Muscle of leg (tissue), 11 donors: Measurements from ENCODE around the gene ASCL2. TPM values are rescaled to one million over a fixed set of nuclear protein-coding genes. Genes with fewer than 3 reads are reported as not detected.

ENCODE experiments used
- DNase-seq: peaks from one replicate; pipeline ENCODE4 v3.0.0; 2013
- H3K27ac ChIP-seq: one replicate; pipeline ENCODE4 v1.5.1; 2013; ENCODE audit warnings: mild to moderate bottlenecking, low read length, control low read depth
- H3K27me3 ChIP-seq: one replicate; pipeline ENCODE4 v1.6.1; 2013; ENCODE audit warnings: low read length; ENCODE audit not compliant: control insufficient read depth, insufficient read depth
- H3K36me3 ChIP-seq: one replicate; pipeline ENCODE4 v1.6.1; 2013; ENCODE audit warnings: low read length; ENCODE audit not compliant: control insufficient read depth, insufficient read depth
- H3K4me1 ChIP-seq: one replicate; pipeline ENCODE4 v1.6.1; 2013; ENCODE audit warnings: low read length; ENCODE audit not compliant: control insufficient read depth, insufficient read depth
- H3K4me3 ChIP-seq: one replicate; pipeline ENCODE4 v1.5.1; 2013; ENCODE audit warnings: low read length, control low read depth
- H3K9me3 ChIP-seq: replicated peaks from 2 replicates; pipeline ENCODE4 v1.6.1; 2013; ENCODE audit warnings: low read depth, low read length; ENCODE audit not compliant: control insufficient read depth
- WGBS: methylation state at CpG from one replicate; pipeline ENCODE4 v1.1.5; 2013; ENCODE audit warnings: missing lambda C conversion rate; ENCODE audit not compliant: insufficient coverage; 5-methylcytosine and 5-hydroxymethylcytosine counted together
- polyA plus RNA-seq, 8 donors: library from polyadenylated mRNA; unstranded; fragments of 120-200 nt; gene quantifications; one replicate each; pipeline versions ENCODE4 v1.2.1 to v1.2.3, GENCODE V29; 2013; ENCODE audit warnings: inconsistent platforms in 1 of 8, low replicate concordance in 1 of 8; ENCODE audit not compliant: insufficient read length in 8 of 8, insufficient read depth in 1 of 8
- total RNA-seq: library from RNA; stranded (reverse); fragments of 120-200 nt; gene quantifications from one replicate; pipeline ENCODE4 v1.2.4, GENCODE V29; 2013

ASCL2 gene
- total and polyA plus RNA-seq, 9 donors = 0.11 to 0.53 (median 0.29) TPM

GRCh38 chr11:2258501-2259465 is 11.6 kb downstream of the ASCL2 start:
- Histone ChIP-seq H3K4me3 (no peak overlapping the region), H3K27me3 (peaks cover 5% of the 10 kb centered on the region), H3K4me1 (no peaks in the 10 kb centered on the region), H3K9me3 (no peaks in the 10 kb centered on the region), H3K27ac (no peak overlapping the region), H3K36me3 (no peaks in the 10 kb centered on the region)
- no peak for DNase-seq
- 88% methylated on average over 28 of the region's 29 CpGs for WGBS

- no peak overlapping the region for H3K4me3 ChIP-seq
- H3K9me3 ChIP-seq = no peaks in the 10 kb centered on the region
- 89% methylated on average over 26 of the region's 31 CpGs for WGBS
- no peaks in the 10 kb centered on the region for H3K4me1 ChIP-seq
- no peaks in the 10 kb centered on the region for H3K36me3 ChIP-seq
- no peak overlapping the region for H3K27ac ChIP-seq
- H3K27me3 ChIP-seq = no peaks in the 10 kb centered on the region
- no peak for DNase-seq
Measured at GRCh38 chr11:2256951-2257700, 13.3 kb downstream of the ASCL2 start.

- WGBS = 75% methylated on average over 10 of the region's 14 CpGs
- H3K27ac ChIP-seq = no peak overlapping the region
Measured at GRCh38 chr11:2256293-2256913, 14.0 kb downstream of the ASCL2 start.

GRCh38 chr11:2252018-2252417 is 18.4 kb downstream of the ASCL2 start:
- WGBS = no CpG with 5 or more reads among the region's 6 CpGs
- Histone ChIP-seq H3K4me1 (no peaks in the 10 kb centered on the region), H3K9me3 (no peaks in the 10 kb centered on the region), H3K4me3 (no peak overlapping the region), H3K27ac (no peak overlapping the region), H3K36me3 (no peaks in the 10 kb centered on the region), H3K27me3 (peaks cover 13% of the 10 kb centered on the region)
- DNase-seq = no peak

More at GRCh38 chr11:2256293-2256913, 14.0 kb downstream of the ASCL2 start:
- Histone ChIP-seq H3K4me3 (no peak overlapping the region), H3K27me3 (no peaks in the 10 kb centered on the region), H3K4me1 (no peaks in the 10 kb centered on the region), H3K9me3 (no peaks in the 10 kb centered on the region), H3K36me3 (no peaks in the 10 kb centered on the region)
- DNase-seq = no peak

GRCh38 chr11:2251138-2251537 is 19.2 kb downstream of the ASCL2 start:
- Histone ChIP-seq H3K27me3 (peaks cover 13% of the 10 kb centered on the region), H3K4me3 (no peak overlapping the region), H3K4me1 (no peaks in the 10 kb centered on the region), H3K27ac (no peak overlapping the region), H3K9me3 (no peaks in the 10 kb centered on the region), H3K36me3 (no peaks in the 10 kb centered on the region)
- no peak for DNase-seq
- WGBS = no CpG with 5 or more reads among the region's 6 CpGs

GRCh38 chr11:2250485-2250884 is 19.9 kb downstream of the ASCL2 start:
- DNase-seq = no peak
- Histone ChIP-seq H3K27me3 (peaks cover 13% of the 10 kb centered on the region), H3K9me3 (no peaks in the 10 kb centered on the region), H3K4me3 (no peak overlapping the region), H3K4me1 (no peaks in the 10 kb centered on the region), H3K27ac (no peak overlapping the region), H3K36me3 (no peaks in the 10 kb centered on the region)
- 43% methylated on average over 2 of the region's 8 CpGs for WGBS

- Histone ChIP-seq H3K4me1 (no peaks in the 10 kb centered on the region), H3K9me3 (no peaks in the 10 kb centered on the region), H3K27me3 (peaks cover 13% of the 10 kb centered on the region), H3K4me3 (no peak overlapping the region), H3K27ac (no peak overlapping the region), H3K36me3 (no peaks in the 10 kb centered on the region)
- DNase-seq = no peak
- 65% methylated on average over 7 of the region's 9 CpGs for WGBS
Measured at GRCh38 chr11:2250041-2250440, 20.3 kb downstream of the ASCL2 start.

GRCh38 chr11:2249189-2249916 is 21.0 kb downstream of the ASCL2 start:
- whole genome bisulfite sequencing = 30% methylated on average over 3 of the region's 20 CpGs

GRCh38 chr11:2248762-2249161 is 21.6 kb downstream of the ASCL2 start:
- no peak for DNase-seq
- Histone ChIP-seq H3K36me3 (no peaks in the 10 kb centered on the region), H3K4me1 (no peaks in the 10 kb centered on the region), H3K4me3 (no peak overlapping the region), H3K27me3 (peaks cover 16% of the 10 kb centered on the region), H3K9me3 (no peaks in the 10 kb centered on the region), H3K27ac (no peak overlapping the region)
- 94% methylated on average over 4 of the region's 7 CpGs for WGBS

More at GRCh38 chr11:2249189-2249916, 21.0 kb downstream of the ASCL2 start:
- H3K27me3 ChIP-seq = peaks cover 13% of the 10 kb centered on the region
- no peak overlapping the region for H3K27ac ChIP-seq
- no peaks in the 10 kb centered on the region for H3K9me3 ChIP-seq
- H3K36me3 ChIP-seq = no peaks in the 10 kb centered on the region
- DNase-seq = no peak
- no peak overlapping the region for H3K4me3 ChIP-seq
- H3K4me1 ChIP-seq = no peaks in the 10 kb centered on the region
